Mucosa of descending colon (tissue), 3 donors: ENCODE measurements around the gene DCDC1. TPM values are rescaled to one million over a fixed set of nuclear protein-coding genes. Genes with fewer than 3 reads are reported as not detected.

ENCODE experiments used
- ATAC-seq: fragments of 200-7000 bp; cut with Tn5 transposase; one replicate; pipeline ENCODE4 v1.9.1; 2020; ENCODE audit warnings: mild to moderate bottlenecking, moderate library complexity
- DNase-seq, 3 donors: peaks; one replicate each; pipeline ENCODE4 v3.0.0-alpha.2; 2020
- H3K36me3 ChIP-seq: fragments of 200-600 bp; one replicate; pipeline ENCODE4 v1.8.0; 2021; ENCODE audit warnings: low read depth, mild to moderate bottlenecking
- H3K4me1 ChIP-seq: fragments of 200-600 bp; one replicate; pipeline ENCODE4 v1.8.0; 2021; ENCODE audit warnings: low read depth, mild to moderate bottlenecking
- H3K4me3 ChIP-seq: fragments of 200-600 bp; one replicate; pipeline ENCODE4 v1.8.0; 2021; ENCODE audit warnings: mild to moderate bottlenecking
- H3K9me3 ChIP-seq: fragments of 200-600 bp; one replicate; pipeline ENCODE4 v1.8.0; 2021; ENCODE audit warnings: mild to moderate bottlenecking
- intact Hi-C, 2 donors: fragments of 100-400 bp; cut with DNase I in 1 of 2; cut with micrococcal nuclease in 1 of 2; formaldehyde crosslinking; loops; one replicate each; pipeline versions ENCODE4 v1.11.0 to v1.11.1; 2022; cut with DNase I, micrococcal nuclease
- total RNA-seq, 3 donors: library from RNA; stranded (reverse); fragmentation: NEBNext Ultra II Directional in 2 of 3; extraction: Animal tissue kit (Norgen Biotek cat#: 25700) in 2 of 3; gene quantifications; one replicate each; pipeline versions ENCODE4 v1.2.1 to v1.2.4, GENCODE V29; 2021 to 2023
- TF ChIP-seq, protein P1 (sequence below): fragments of 200-600 bp; IDR thresholded peaks from one replicate; pipeline ENCODE4 v1.8.0; 2022; ENCODE audit warnings: antibody characterized with exemption, mild to moderate bottlenecking
- donor health status: DM: no; HTN: no; CAD: no; lungs with moderate emphysema.
- donor health status: DM: no; HTN: no; CAD: no.
- donor health status: DM: no; HTN: yes; CAD: no.

Gene DCDC1
- total RNA-seq, 3 donors from 2014 or later = 0.22 TPM; not detected in 2

GRCh38 chr11:30908857-30909256 lies 460.7 kb downstream of the DCDC1 start:
- intact Hi-C loops = no loop called here
- TF ChIP-seq, protein P1, sequence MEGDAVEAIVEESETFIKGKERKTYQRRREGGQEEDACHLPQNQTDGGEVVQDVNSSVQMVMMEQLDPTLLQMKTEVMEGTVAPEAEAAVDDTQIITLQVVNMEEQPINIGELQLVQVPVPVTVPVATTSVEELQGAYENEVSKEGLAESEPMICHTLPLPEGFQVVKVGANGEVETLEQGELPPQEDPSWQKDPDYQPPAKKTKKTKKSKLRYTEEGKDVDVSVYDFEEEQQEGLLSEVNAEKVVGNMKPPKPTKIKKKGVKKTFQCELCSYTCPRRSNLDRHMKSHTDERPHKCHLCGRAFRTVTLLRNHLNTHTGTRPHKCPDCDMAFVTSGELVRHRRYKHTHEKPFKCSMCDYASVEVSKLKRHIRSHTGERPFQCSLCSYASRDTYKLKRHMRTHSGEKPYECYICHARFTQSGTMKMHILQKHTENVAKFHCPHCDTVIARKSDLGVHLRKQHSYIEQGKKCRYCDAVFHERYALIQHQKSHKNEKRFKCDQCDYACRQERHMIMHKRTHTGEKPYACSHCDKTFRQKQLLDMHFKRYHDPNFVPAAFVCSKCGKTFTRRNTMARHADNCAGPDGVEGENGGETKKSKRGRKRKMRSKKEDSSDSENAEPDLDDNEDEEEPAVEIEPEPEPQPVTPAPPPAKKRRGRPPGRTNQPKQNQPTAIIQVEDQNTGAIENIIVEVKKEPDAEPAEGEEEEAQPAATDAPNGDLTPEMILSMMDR = no peak
- ATAC-seq (no peak), DNase-seq (no peak)
- H3K4me1 ChIP-seq = no peaks in the 10 kb centered on the region
- H3K36me3 ChIP-seq = no peaks in the 10 kb centered on the region
- H3K4me3 ChIP-seq = no peak overlapping the region
- H3K9me3 ChIP-seq = no peaks in the 10 kb centered on the region

GRCh38 chr11:30908272-30908671 lies 461.3 kb downstream of the DCDC1 start:
- no peaks in the 10 kb centered on the region for H3K4me1 ChIP-seq
- H3K36me3 ChIP-seq = no peaks in the 10 kb centered on the region
- no peak for ATAC-seq
- TF ChIP-seq, protein P1 = no peak
- no peaks in the 10 kb centered on the region for H3K9me3 ChIP-seq
- H3K4me3 ChIP-seq = no peak overlapping the region
- intact Hi-C loops = no loop called here
- DNase-seq = no peak

- DNase-seq (no peak), ATAC-seq (no peak)
- TF ChIP-seq, protein P1 = no peak
- Histone ChIP-seq H3K4me1 (no peaks in the 10 kb centered on the region), H3K36me3 (no peaks in the 10 kb centered on the region), H3K4me3 (no peak overlapping the region), H3K9me3 (no peaks in the 10 kb centered on the region)
- intact Hi-C loops = no loop called here
These were observed 466.6 kb downstream of the DCDC1 start for GRCh38 chr11:30902929-30903328.

DNA sequence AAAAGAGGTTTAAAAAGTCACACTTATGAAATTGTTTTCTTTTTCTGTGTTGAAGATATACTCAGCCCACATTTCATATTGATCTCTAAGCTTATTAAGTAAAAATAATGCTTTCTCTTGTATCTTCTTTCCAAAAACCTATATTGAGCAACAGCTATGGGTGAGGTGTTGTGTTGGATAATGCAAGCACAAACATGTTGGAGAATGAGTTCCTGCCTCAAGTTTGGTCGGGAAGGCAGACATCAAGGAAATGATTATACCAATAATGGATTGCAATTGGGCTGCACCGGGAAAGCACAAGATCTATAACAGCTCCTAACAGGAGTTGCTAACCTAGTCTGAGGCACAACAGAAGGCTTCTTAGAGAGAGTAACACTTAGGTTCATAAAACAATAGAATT lies 474.5 kb downstream of the DCDC1 start:
- no peak overlapping the region for H3K4me3 ChIP-seq
- TF ChIP-seq, protein P1 = no peak
- no peaks in the 10 kb centered on the region for H3K4me1 ChIP-seq
- DNase-seq = no peak
- no peaks in the 10 kb centered on the region for H3K36me3 ChIP-seq
- intact Hi-C loops = no loop called here
- H3K9me3 ChIP-seq = no peaks in the 10 kb centered on the region
- ATAC-seq = no peak

GRCh38 chr11:30893318-30893717 lies 476.2 kb downstream of the DCDC1 start:
- H3K4me1 ChIP-seq = no peaks in the 10 kb centered on the region
- TF ChIP-seq, protein P1 = no peak
- intact Hi-C loops = no loop called here
- DNase-seq = no peak
- ATAC-seq = no peak
- H3K36me3 ChIP-seq = no peaks in the 10 kb centered on the region
- H3K9me3 ChIP-seq = no peaks in the 10 kb centered on the region
- H3K4me3 ChIP-seq = no peak overlapping the region

DNA sequence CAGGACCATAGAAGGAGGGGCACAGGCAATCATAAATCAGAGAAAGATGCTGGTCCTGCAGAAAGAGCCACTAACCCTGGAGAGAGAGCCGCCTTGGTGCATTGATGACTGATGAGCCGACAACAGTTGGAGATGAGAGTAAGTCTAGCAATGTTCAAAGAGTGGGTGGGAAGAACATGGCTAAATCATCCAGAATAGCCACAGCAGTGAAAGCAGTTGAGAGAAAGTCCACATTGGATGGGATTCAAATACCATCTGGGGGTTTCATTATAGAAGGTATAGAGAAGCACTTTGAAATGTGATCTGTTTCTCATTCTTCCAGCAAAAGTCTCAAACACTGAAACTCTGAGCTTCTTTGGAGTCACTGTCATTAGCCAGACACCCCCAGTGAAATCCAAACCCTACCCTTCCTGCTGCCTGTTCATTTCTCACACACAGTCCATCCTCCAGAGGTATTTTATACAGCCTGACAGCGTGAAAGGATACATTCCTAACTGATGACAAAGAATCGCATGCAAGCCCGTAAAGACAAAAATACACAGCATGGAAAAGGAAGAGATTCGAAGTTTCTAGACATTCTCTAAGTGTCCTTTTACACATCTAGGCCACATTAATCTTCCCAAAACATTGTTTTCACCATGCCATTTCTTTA lies 480.3 kb downstream of the DCDC1 start:
- Histone ChIP-seq H3K4me1 (no peaks in the 10 kb centered on the region), H3K36me3 (no peaks in the 10 kb centered on the region), H3K9me3 (no peaks in the 10 kb centered on the region), H3K4me3 (no peak overlapping the region)
- DNase-seq = no peak
- ATAC-seq = no peak
- TF ChIP-seq, protein P1 = no peak
- intact Hi-C loops = no loop called here
